ENCODE data around the gene KANSL1.

KANSL1 gene

GRCh38 chr17:46166692-46167249, 26.5 kb downstream of the KANSL1 start:
- no peak overlapping the region for H3K4me3 ChIP-seq (ENCODE audit: extremely low read depth, insufficient read depth, low read length, poor library complexity, severe bottlenecking)
- no peak overlapping the region for H3K27ac ChIP-seq (ENCODE audit: low read depth, low read length, severe bottlenecking)
- WGBS, 2 experiments (ENCODE audit: insufficient coverage in 2 of 2) = 92% methylated on average over 2 of the region's 2 CpGs; no CpG with 5 or more reads in 1 of the 2 experiments
- no peaks in the 10 kb centered on the region for H3K9me3 ChIP-seq (ENCODE audit: control insufficient read depth, low read length)
- no peaks in the 10 kb centered on the region for H3K4me1 ChIP-seq (ENCODE audit: control insufficient read depth, insufficient read depth, low read length, poor library complexity, severe bottlenecking)
- H3K36me3 ChIP-seq (ENCODE audit: control insufficient read depth, insufficient read depth, low read length) = peaks cover 64% of the 10 kb centered on the region

- H3K4me3 ChIP-seq (ENCODE audit: extremely low read depth, insufficient read depth, low read length, poor library complexity, severe bottlenecking) = no peak overlapping the region
- H3K36me3 ChIP-seq (ENCODE audit: control insufficient read depth, insufficient read depth, low read length) = peaks cover 41% of the 10 kb centered on the region
- 94% methylated on average over 2 of the region's 4 CpGs; no CpG with 5 or more reads in 1 of the 2 experiments for WGBS, 2 experiments (ENCODE audit: insufficient coverage in 2 of 2)
- H3K27ac ChIP-seq (ENCODE audit: low read depth, low read length, severe bottlenecking) = no peak overlapping the region
- H3K4me1 ChIP-seq (ENCODE audit: control insufficient read depth, insufficient read depth, low read length, poor library complexity, severe bottlenecking) = no peaks in the 10 kb centered on the region
- no peaks in the 10 kb centered on the region for H3K9me3 ChIP-seq (ENCODE audit: control insufficient read depth, low read length)
Measured at GRCh38 chr17:46163929-46164594, 29.2 kb downstream of the KANSL1 start.

- Histone ChIP-seq H3K4me3 (ENCODE audit: extremely low read depth, insufficient read depth, low read length, poor library complexity, severe bottlenecking) (no peak overlapping the region), H3K27ac (ENCODE audit: low read depth, low read length, severe bottlenecking) (no peak overlapping the region), H3K36me3 (ENCODE audit: control insufficient read depth, insufficient read depth, low read length) (peaks cover 35% of the 10 kb centered on the region), H3K4me1 (ENCODE audit: control insufficient read depth, insufficient read depth, low read length, poor library complexity, severe bottlenecking) (peaks cover under 1% of the 10 kb centered on the region), H3K9me3 (ENCODE audit: control insufficient read depth, low read length) (no peaks in the 10 kb centered on the region)
- WGBS, 2 experiments (ENCODE audit: insufficient coverage in 2 of 2) = 86 to 100% methylated on average over 1 of the region's 1 CpG
Measured at GRCh38 chr17:46163316-46163715, 29.9 kb downstream of the KANSL1 start.

DNA sequence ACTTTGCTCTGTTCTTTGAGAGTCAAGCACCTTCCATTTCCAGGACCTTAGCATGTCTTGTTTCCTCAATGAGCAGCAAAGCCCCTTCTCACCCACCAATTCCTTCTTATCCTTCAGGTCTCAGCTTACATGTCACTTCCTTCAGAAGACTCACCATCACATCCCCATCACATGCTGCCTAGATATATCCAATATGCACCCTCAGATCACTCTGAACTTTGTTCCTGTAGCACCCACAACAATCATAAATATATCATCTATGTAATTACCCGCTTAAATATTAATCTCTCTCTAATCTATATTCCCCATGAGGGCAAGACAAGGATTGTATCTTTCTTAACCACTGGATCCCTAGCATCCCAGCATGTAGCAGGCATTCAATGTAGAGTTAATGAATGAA, 30.4 kb downstream of the KANSL1 start:
- Histone ChIP-seq H3K4me1 (ENCODE audit: control insufficient read depth, insufficient read depth, low read length, poor library complexity, severe bottlenecking) (peaks cover 3% of the 10 kb centered on the region), H3K4me3 (ENCODE audit: extremely low read depth, insufficient read depth, low read length, poor library complexity, severe bottlenecking) (no peak overlapping the region), H3K27ac (ENCODE audit: low read depth, low read length, severe bottlenecking) (no peak overlapping the region), H3K9me3 (ENCODE audit: control insufficient read depth, low read length) (no peaks in the 10 kb centered on the region), H3K36me3 (ENCODE audit: control insufficient read depth, insufficient read depth, low read length) (peaks cover 31% of the 10 kb centered on the region)
- WGBS, 2 experiments (ENCODE audit: insufficient coverage in 2 of 2) = no CpG with 5 or more reads among the region's 1 CpG

DNA sequence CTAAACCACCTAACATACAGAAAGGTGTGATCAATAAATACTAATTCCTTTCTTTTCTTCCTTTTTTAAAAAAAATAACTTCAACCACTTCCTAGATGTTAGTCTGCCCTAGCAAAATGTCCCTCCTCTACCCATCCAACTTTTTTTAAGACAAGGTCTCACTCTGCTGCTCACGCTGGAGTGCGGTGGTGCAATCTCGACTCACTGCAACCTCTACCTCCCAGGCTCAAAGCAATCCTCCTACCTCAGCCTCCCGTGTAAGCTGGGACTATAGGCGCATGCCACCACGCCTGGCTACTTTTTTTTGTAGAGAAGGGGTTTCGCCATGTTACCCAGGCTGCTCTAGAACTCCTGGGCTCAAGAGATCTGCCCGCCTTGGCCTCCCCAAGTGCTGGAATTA, 33.1 kb downstream of the KANSL1 start:
- Histone ChIP-seq H3K27ac (ENCODE audit: low read depth, low read length, severe bottlenecking) (no peak overlapping the region), H3K4me1 (ENCODE audit: control insufficient read depth, insufficient read depth, low read length, poor library complexity, severe bottlenecking) (peaks cover 7% of the 10 kb centered on the region)

GRCh38 chr17:46159686-46160085, 33.5 kb downstream of the KANSL1 start:
- no peak overlapping the region for H3K4me3 ChIP-seq (ENCODE audit: extremely low read depth, insufficient read depth, low read length, poor library complexity, severe bottlenecking)
- peaks cover 22% of the 10 kb centered on the region for H3K36me3 ChIP-seq (ENCODE audit: control insufficient read depth, insufficient read depth, low read length)
- H3K27ac ChIP-seq (ENCODE audit: low read depth, low read length, severe bottlenecking) = no peak overlapping the region
- H3K4me1 ChIP-seq (ENCODE audit: control insufficient read depth, insufficient read depth, low read length, poor library complexity, severe bottlenecking) = peaks cover 8% of the 10 kb centered on the region
- no peaks in the 10 kb centered on the region for H3K9me3 ChIP-seq (ENCODE audit: control insufficient read depth, low read length)
- 88% methylated on average over 1 of the region's 2 CpGs; no CpG with 5 or more reads in 1 of the 2 experiments for WGBS, 2 experiments (ENCODE audit: insufficient coverage in 2 of 2)

More for the DNA sequence above, 33.1 kb downstream of the KANSL1 start:
- no peak overlapping the region for H3K4me3 ChIP-seq (ENCODE audit: extremely low read depth, insufficient read depth, low read length, poor library complexity, severe bottlenecking)
- peaks cover 22% of the 10 kb centered on the region for H3K36me3 ChIP-seq (ENCODE audit: control insufficient read depth, insufficient read depth, low read length)
- WGBS, 2 experiments (ENCODE audit: insufficient coverage in 2 of 2) = 94 to 100% methylated on average over 5 to 6 of the region's 8 CpGs
- H3K9me3 ChIP-seq (ENCODE audit: control insufficient read depth, low read length) = no peaks in the 10 kb centered on the region

- Histone ChIP-seq H3K36me3 (ENCODE audit: control insufficient read depth, insufficient read depth, low read length) (peaks cover 22% of the 10 kb centered on the region), H3K4me1 (ENCODE audit: control insufficient read depth, insufficient read depth, low read length, poor library complexity, severe bottlenecking) (peaks cover 10% of the 10 kb centered on the region), H3K9me3 (ENCODE audit: control insufficient read depth, low read length) (no peaks in the 10 kb centered on the region), H3K4me3 (ENCODE audit: extremely low read depth, insufficient read depth, low read length, poor library complexity, severe bottlenecking) (no peak overlapping the region), H3K27ac (ENCODE audit: low read depth, low read length, severe bottlenecking) (no peak overlapping the region)
- 89 to 96% methylated on average over 15 to 17 of the region's 18 CpGs for WGBS, 2 experiments (ENCODE audit: insufficient coverage in 2 of 2)
Measured at GRCh38 chr17:46158323-46159296, 34.6 kb downstream of the KANSL1 start.

DNA sequence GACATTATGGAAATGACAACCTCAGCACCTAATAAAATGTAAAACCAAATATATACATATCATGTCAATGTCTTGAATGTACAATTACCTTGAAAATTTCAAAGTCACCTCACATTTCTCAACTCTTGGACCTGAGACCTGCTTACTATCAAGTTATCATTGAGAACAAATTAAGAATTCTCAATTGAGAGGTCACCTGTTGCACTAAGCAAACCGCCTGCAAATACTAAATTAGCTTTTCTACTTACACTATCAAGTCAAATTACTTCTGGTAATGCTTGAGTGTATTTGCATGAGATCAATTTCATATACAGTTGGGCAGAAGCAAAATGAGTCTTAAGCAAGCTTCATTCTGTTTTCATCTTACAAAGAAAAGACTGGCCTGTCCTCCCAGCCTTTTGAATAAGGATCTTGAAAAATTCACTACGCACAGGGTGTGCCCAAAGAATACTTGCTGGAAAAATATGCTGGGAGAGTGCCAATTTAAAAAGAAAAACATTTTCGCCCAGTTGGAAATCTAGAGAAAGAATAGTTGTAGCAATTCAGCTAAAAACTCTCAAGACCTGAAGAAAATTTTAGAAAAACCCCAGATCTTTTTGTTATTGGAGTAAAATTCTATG, 35.7 kb downstream of the KANSL1 start:
- Histone ChIP-seq H3K4me1 (ENCODE audit: control insufficient read depth, insufficient read depth, low read length, poor library complexity, severe bottlenecking) (peaks cover 10% of the 10 kb centered on the region), H3K9me3 (ENCODE audit: control insufficient read depth, low read length) (no peaks in the 10 kb centered on the region), H3K27ac (ENCODE audit: low read depth, low read length, severe bottlenecking) (no peak overlapping the region), H3K36me3 (ENCODE audit: control insufficient read depth, insufficient read depth, low read length) (peaks cover 14% of the 10 kb centered on the region), H3K4me3 (ENCODE audit: extremely low read depth, insufficient read depth, low read length, poor library complexity, severe bottlenecking) (no peak overlapping the region)
- 100% methylated on average over 1 to 2 of the region's 3 CpGs for WGBS, 2 experiments (ENCODE audit: insufficient coverage in 2 of 2)

- no peaks in the 10 kb centered on the region for H3K9me3 ChIP-seq (ENCODE audit: control insufficient read depth, low read length)
- no peak overlapping the region for H3K4me3 ChIP-seq (ENCODE audit: extremely low read depth, insufficient read depth, low read length, poor library complexity, severe bottlenecking)
- peak overlapping the region; percentile 37 for H3K27ac ChIP-seq (ENCODE audit: low read depth, low read length, severe bottlenecking)
- WGBS, 2 experiments (ENCODE audit: insufficient coverage in 2 of 2) = 79 to 100% methylated on average over 2 to 3 of the region's 9 CpGs
- peaks cover 10% of the 10 kb centered on the region for H3K36me3 ChIP-seq (ENCODE audit: control insufficient read depth, insufficient read depth, low read length)
- peaks cover 10% of the 10 kb centered on the region for H3K4me1 ChIP-seq (ENCODE audit: control insufficient read depth, insufficient read depth, low read length, poor library complexity, severe bottlenecking)
Measured at GRCh38 chr17:46154151-46154816, 38.9 kb downstream of the KANSL1 start.

GRCh38 chr17:46152423-46152822, 40.8 kb downstream of the KANSL1 start:
- H3K9me3 ChIP-seq (ENCODE audit: control insufficient read depth, low read length) = no peaks in the 10 kb centered on the region
- no CpG with 5 or more reads among the region's 2 CpGs for WGBS, 2 experiments (ENCODE audit: insufficient coverage in 2 of 2)
- H3K27ac ChIP-seq (ENCODE audit: low read depth, low read length, severe bottlenecking) = no peak overlapping the region
- peaks cover 9% of the 10 kb centered on the region for H3K4me1 ChIP-seq (ENCODE audit: control insufficient read depth, insufficient read depth, low read length, poor library complexity, severe bottlenecking)
- H3K36me3 ChIP-seq (ENCODE audit: control insufficient read depth, insufficient read depth, low read length) = peaks cover 20% of the 10 kb centered on the region
- no peak overlapping the region for H3K4me3 ChIP-seq (ENCODE audit: extremely low read depth, insufficient read depth, low read length, poor library complexity, severe bottlenecking)
